NCI-H187 (cell line): ENCODE measurements around the gene OXLD1.

Experiments
- DNase-seq, 2 experiments: peaks; one replicate each; lab custom pipeline; 2025; lab: John Stamatoyannopoulos, UW

Gene OXLD1

GRCh38 chr17:81682565-81683207 lies 16.3 kb upstream of the OXLD1 start:
- no peak for DNase-seq

- DNase-seq: no peak
Measured at GRCh38 chr17:81681672-81682071, 15.3 kb upstream of the OXLD1 start.

- no peak for DNase-seq
Measured at GRCh38 chr17:81680150-81680549, 13.7 kb upstream of the OXLD1 start.

- DNase-seq: no peak
Measured at GRCh38 chr17:81676906-81677305, 10.5 kb upstream of the OXLD1 start.

- DNase-seq: peak in 1 of 2 experiments; percentile 9
Measured at GRCh38 chr17:81675515-81676221, 9.3 kb upstream of the OXLD1 start.

- no peak for DNase-seq
Measured at GRCh38 chr17:81673561-81674258, 7.3 kb upstream of the OXLD1 start.

- no peak for DNase-seq
Measured at GRCh38 chr17:81672954-81673353, 6.5 kb upstream of the OXLD1 start.

GRCh38 chr17:81672504-81672903 lies 6.1 kb upstream of the OXLD1 start:
- no peak for DNase-seq

- DNase-seq: no peak
Measured at GRCh38 chr17:81667754-81668153, 1.3 kb upstream of the OXLD1 start.

- no peak for DNase-seq
Measured at GRCh38 chr17:81666092-81666341, 388 bp downstream of the OXLD1 start.

GRCh38 chr17:81665205-81666091 lies 957 bp downstream of the OXLD1 start:
- no peak for DNase-seq

GRCh38 chr17:81664051-81664470 lies 2.3 kb downstream of the OXLD1 start:
- no peak for DNase-seq

GRCh38 chr17:81662002-81662401 lies 4.4 kb downstream of the OXLD1 start:
- DNase-seq: no peak

GRCh38 chr17:81660441-81660840 lies 6.0 kb downstream of the OXLD1 start:
- no peak for DNase-seq

GRCh38 chr17:81659038-81659437 lies 7.4 kb downstream of the OXLD1 start:
- no peak for DNase-seq

GRCh38 chr17:81656835-81657234 lies 9.6 kb downstream of the OXLD1 start:
- no peak for DNase-seq

- DNase-seq: no peak
Measured at GRCh38 chr17:81656118-81656743, 10.2 kb downstream of the OXLD1 start, which contains the start of gene PDE6G. Gene PDE6G, minus strand, starts transcription at chr17:81656542. Its CDS starts 3,237 bp downstream, at chr17:81653305.

GRCh38 chr17:81655378-81656117 lies 10.9 kb downstream of the OXLD1 start:
- DNase-seq: no peak

GRCh38 chr17:81652906-81653771 lies 13.3 kb downstream of the OXLD1 start:
- no peak for DNase-seq

- DNase-seq: no peak
Measured at GRCh38 chr17:81651692-81652091, 14.7 kb downstream of the OXLD1 start.
